Peyer's patch (tissue), 4 donors: ENCODE data around the gene MARCHF6. TPM values are rescaled to one million over a fixed set of nuclear protein-coding genes. Genes with fewer than 3 reads are reported as not detected.

ENCODE experiments used
- DNase-seq, 3 donors: peaks; one replicate each; pipeline ENCODE4 v3.0.0-alpha.2; 2017 to 2019
- H3K27ac ChIP-seq, 4 donors: fragments of 200-600 bp; sonication (generic); one replicate each; pipeline ENCODE4 v1.5.1; 2016 to 2019
- H3K27me3 ChIP-seq, 2 donors: fragments of 200-600 bp; sonication (generic); one replicate each; pipeline ENCODE4 v1.5.1; 2019
- H3K36me3 ChIP-seq, 3 donors: fragments of 200-600 bp; sonication (generic); one replicate each; pipeline ENCODE4 v1.5.1; 2016 to 2019
- H3K4me1 ChIP-seq, 4 donors: fragments of 200-600 bp; sonication (generic); one replicate each; pipeline ENCODE4 v1.5.1; 2016 to 2019
- H3K4me3 ChIP-seq, 4 donors: fragments of 200-600 bp; sonication (generic); 1 replicate in 3 of 4; 2 replicates in 1 of 4; pipeline ENCODE4 v1.5.1; 2016 to 2019; ENCODE audit warnings: mild to moderate bottlenecking in 1 of 4
- H3K9me3 ChIP-seq, 4 donors: fragments of 200-600 bp; sonication (generic); one replicate each; pipeline ENCODE4 v1.5.1; 2016 to 2019; ENCODE audit warnings: mild to moderate bottlenecking in 1 of 4
- POLR2A ChIP-seq, 2 donors: fragments of 450-650 bp; IDR thresholded peaks; one replicate each; pipeline ENCODE4 v1.5.1; 2017; ENCODE audit warnings: antibody characterized with exemption in 2 of 2, mild to moderate bottlenecking in 2 of 2, moderate library complexity in 2 of 2
- total RNA-seq, 4 donors: library from RNA; depleted of rRNA; stranded (reverse); fragments of >200 nt; gene quantifications; one replicate each; pipeline ENCODE4 v1.1.0, GENCODE V29; 2016
- TF ChIP-seq, protein P1 (sequence below), 6 experiments: fragments of 450-650 bp in 4 of 6; fragments of 200-600 bp in 2 of 6; sonication (generic) in 1 of 6; IDR thresholded peaks; one replicate each; pipeline ENCODE4 v1.5.1; 2017 to 2019; ENCODE audit warnings: antibody characterized with exemption in 6 of 6, mild to moderate bottlenecking in 3 of 6, moderate library complexity in 1 of 6

MARCHF6 gene, protein sequence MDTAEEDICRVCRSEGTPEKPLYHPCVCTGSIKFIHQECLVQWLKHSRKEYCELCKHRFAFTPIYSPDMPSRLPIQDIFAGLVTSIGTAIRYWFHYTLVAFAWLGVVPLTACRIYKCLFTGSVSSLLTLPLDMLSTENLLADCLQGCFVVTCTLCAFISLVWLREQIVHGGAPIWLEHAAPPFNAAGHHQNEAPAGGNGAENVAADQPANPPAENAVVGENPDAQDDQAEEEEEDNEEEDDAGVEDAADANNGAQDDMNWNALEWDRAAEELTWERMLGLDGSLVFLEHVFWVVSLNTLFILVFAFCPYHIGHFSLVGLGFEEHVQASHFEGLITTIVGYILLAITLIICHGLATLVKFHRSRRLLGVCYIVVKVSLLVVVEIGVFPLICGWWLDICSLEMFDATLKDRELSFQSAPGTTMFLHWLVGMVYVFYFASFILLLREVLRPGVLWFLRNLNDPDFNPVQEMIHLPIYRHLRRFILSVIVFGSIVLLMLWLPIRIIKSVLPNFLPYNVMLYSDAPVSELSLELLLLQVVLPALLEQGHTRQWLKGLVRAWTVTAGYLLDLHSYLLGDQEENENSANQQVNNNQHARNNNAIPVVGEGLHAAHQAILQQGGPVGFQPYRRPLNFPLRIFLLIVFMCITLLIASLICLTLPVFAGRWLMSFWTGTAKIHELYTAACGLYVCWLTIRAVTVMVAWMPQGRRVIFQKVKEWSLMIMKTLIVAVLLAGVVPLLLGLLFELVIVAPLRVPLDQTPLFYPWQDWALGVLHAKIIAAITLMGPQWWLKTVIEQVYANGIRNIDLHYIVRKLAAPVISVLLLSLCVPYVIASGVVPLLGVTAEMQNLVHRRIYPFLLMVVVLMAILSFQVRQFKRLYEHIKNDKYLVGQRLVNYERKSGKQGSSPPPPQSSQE
- 100 to 1,000 TPM in 3 of 4 donors, 10 to 100 TPM in 1; 88.3 to 228 (median 174) TPM for total RNA-seq

DNA sequence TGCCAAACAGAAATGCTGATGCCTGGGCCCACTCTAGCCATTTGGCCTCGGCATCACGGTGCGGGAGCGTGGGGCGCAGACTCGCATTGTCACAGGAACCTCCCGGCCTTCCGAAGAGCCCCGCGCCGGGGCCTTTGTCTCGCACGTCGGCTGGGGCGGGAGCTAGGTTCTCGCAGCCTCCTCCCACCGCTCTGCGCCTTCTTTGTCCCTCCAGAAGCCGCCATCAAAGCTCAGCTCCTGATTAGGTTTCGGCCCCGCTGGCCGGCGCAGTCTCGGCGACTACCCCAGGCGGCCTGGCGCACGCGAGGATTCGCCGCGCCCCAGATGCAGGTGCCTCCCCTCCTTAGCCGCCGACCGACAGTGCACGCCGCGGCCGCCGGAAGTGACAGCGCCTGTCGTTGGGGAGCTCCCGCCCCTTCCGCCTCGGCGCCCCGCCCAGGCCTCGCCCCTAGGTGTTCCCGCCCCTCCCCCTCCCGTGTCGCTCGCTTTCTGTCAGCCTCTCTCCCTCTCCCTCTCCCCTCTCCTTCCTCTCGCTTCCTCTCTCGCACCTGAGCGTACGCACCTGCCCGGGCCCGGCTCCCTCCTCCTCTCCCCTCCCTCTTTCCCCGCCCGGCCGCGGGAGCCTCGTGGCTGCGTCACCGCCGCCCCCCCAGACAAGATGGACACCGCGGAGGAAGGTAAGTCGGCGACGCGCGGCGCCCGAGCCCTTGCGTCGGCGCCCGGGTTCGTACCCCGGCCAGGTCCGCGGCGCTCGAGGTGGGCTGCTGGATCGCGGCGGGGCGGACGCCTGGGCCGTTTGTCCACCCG is at the start of gene MARCHF6:
Gene MARCHF6, plus strand, starts transcription at position 455 of the 807 bp plus-strand sequence. Its CDS starts 204 bp downstream, at position 659.
- peak within 1 kb of the TSS; percentile 77 to 99 (median 92) for H3K4me3 ChIP-seq
- no peaks in the 10 kb centered on the region for H3K27me3 ChIP-seq
- TF ChIP-seq, protein P1, sequence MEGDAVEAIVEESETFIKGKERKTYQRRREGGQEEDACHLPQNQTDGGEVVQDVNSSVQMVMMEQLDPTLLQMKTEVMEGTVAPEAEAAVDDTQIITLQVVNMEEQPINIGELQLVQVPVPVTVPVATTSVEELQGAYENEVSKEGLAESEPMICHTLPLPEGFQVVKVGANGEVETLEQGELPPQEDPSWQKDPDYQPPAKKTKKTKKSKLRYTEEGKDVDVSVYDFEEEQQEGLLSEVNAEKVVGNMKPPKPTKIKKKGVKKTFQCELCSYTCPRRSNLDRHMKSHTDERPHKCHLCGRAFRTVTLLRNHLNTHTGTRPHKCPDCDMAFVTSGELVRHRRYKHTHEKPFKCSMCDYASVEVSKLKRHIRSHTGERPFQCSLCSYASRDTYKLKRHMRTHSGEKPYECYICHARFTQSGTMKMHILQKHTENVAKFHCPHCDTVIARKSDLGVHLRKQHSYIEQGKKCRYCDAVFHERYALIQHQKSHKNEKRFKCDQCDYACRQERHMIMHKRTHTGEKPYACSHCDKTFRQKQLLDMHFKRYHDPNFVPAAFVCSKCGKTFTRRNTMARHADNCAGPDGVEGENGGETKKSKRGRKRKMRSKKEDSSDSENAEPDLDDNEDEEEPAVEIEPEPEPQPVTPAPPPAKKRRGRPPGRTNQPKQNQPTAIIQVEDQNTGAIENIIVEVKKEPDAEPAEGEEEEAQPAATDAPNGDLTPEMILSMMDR (IDR thresholded peaks at IDR 0.05), result peak in 2 of 6 experiments; percentile 13 to 17
- TF ChIP-seq POLR2A (IDR thresholded peaks at IDR 0.05), result peak; percentile 81 to 96
- H3K36me3 ChIP-seq, result no peaks in the 10 kb centered on the region
- H3K4me1 ChIP-seq, result peaks cover 0 to 25% (median 6%) of the 10 kb centered on the region in 4 donors
- DNase-seq, result peak; percentile 96 to 99 (median 98)
- no peaks in the 10 kb centered on the region for H3K9me3 ChIP-seq
- H3K27ac ChIP-seq, result peak within 1 kb of the TSS; percentile 98 to 100 (median 98)

DNA sequence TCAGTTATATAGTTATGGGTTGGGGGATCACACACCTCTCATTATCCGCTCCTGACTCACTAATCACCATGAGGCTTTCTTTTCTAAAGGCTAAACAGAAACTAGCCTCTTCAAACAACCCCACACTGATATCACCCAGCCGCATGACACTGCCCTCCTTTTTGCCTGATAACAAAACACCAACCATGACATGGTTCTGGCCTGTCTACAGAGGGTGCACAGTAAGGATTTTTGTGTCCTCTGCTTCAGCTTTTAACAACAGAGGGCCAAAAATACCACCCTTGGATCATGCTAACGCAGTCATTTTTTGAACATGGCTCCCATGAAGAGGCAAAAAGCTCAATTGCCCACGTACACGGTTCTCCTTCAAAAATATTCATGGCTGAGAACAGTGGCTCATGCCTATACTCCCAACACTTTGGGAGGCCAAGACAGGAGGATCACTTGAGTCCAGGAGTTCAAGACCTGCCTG is 49.8 kb upstream of the MARCHF6 start:
- peaks cover 0 to 23% (median 0%) of the 10 kb centered on the region in 4 donors for H3K4me1 ChIP-seq
- no peaks in the 10 kb centered on the region for H3K27me3 ChIP-seq
- H3K36me3 ChIP-seq, result no peaks in the 10 kb centered on the region
- H3K27ac ChIP-seq, result peak overlapping the region in 3 of 4 donors; percentile 67 to 94 (median 90)
- H3K4me3 ChIP-seq, result no peak overlapping the region
- TF ChIP-seq, protein P1 (IDR thresholded peaks at IDR 0.05), result no peak
- no peak for TF ChIP-seq POLR2A (IDR thresholded peaks at IDR 0.05)
- no peaks in the 10 kb centered on the region for H3K9me3 ChIP-seq
- no peak for DNase-seq

DNA sequence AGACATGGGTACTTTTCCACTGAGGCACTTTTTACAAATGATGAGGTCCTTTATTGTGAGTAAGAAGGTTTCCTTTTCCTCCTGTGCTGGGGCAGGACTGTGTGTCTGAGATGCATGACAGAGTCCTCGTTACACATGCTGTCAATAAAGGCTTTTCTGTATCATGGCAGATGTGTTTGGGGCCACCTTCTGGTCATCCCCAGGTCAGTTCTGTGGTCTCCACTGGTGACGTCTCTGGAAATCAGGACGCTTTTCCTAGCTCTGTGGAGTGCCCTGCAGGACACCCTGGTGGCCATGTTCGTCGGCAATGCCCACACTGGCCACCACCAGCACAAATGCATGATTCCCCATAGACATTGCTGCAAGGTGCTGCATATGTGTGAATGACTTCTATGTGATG is 48.6 kb upstream of the MARCHF6 start:
- no peaks in the 10 kb centered on the region for H3K36me3 ChIP-seq
- TF ChIP-seq, protein P1 (IDR thresholded peaks at IDR 0.05), result peak in 3 of 6 experiments; percentile 14 to 30 (median 29)
- TF ChIP-seq POLR2A (IDR thresholded peaks at IDR 0.05), result no peak
- peak overlapping the region in 2 of 4 donors; percentile 5 to 66 for H3K4me3 ChIP-seq
- no peaks in the 10 kb centered on the region for H3K27me3 ChIP-seq
- peak overlapping the region in 3 of 4 donors; percentile 72 to 94 (median 89) for H3K27ac ChIP-seq
- no peaks in the 10 kb centered on the region for H3K9me3 ChIP-seq
- no peak for DNase-seq
- peaks cover 0 to 23% (median 0%) of the 10 kb centered on the region in 4 donors for H3K4me1 ChIP-seq

DNA sequence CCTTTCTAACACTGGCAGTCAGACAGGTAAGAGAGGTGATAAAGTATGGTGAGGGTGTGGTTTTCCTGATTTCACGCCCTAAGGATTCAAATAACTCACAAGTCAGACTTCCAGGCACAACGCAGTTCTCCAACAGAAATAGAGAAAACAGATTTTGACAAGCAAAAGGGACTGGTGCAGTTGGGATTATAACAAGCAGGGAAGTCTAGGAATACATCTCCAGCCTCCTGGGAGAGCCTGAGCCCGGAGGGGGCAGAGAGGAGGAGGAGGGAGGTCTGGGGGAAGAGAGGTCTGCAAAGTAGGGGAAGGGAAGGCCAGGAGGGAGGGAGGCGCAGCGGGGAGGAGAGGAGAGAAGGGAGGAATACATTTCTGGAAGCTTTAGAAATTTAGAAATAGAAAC is 47.4 kb upstream of the MARCHF6 start:
- Histone ChIP-seq H3K27me3 (no peaks in the 10 kb centered on the region), H3K4me3 (peak overlapping the region in 2 of 4 donors; percentile 64 to 66)
- DNase-seq, result no peak

More for the DNA sequence above, 47.4 kb upstream of the MARCHF6 start:
- peaks cover 0 to 23% (median 0%) of the 10 kb centered on the region in 4 donors for H3K4me1 ChIP-seq
- no peaks in the 10 kb centered on the region for H3K9me3 ChIP-seq
- H3K27ac ChIP-seq, result peak overlapping the region in 3 of 4 donors; percentile 72 to 94 (median 89)
- no peaks in the 10 kb centered on the region for H3K36me3 ChIP-seq
- TF ChIP-seq, protein P1 (IDR thresholded peaks at IDR 0.05), result no peak
- TF ChIP-seq POLR2A (IDR thresholded peaks at IDR 0.05), result peak; percentile 22 to 60
